HepG2 (cell line): ENCODE measurements around the gene ELP1. TPM values are rescaled to one million over a fixed set of nuclear protein-coding genes. Genes with fewer than 3 reads are reported as not detected.

Experiments used
- AGO2 ChIP-seq: fragments of 200-400 bp; formaldehyde crosslinking; optimal IDR thresholded peaks from 2 replicates; pipeline ENCODE3; 2017; ENCODE audit warnings: mild to moderate bottlenecking, low read depth, low read length, moderate library complexity
- ELF3 ChIP-seq: IDR thresholded peaks from 2 replicates; pipeline ENCODE4 v1.6.1; 2016; ENCODE audit warnings: missing genetic modification reagents, missing compliant biosample characterization
- EP300 ChIP-seq, 3 experiments: sonication (generic) in 1 of 3; formaldehyde crosslinking in 1 of 3; IDR thresholded peaks; 2 replicates each; pipeline versions ENCODE4 v1.5.1 to v1.6.1; 2011 to 2020; ENCODE audit warnings: low read depth in 2 of 3, low read length in 2 of 3, borderline replicate concordance in 1 of 3, improper control_type of control experiment in 1 of 3, mild to moderate bottlenecking in 1 of 3, missing genetic modification reagents in 1 of 3, moderate library complexity in 1 of 3
- FOSL1 ChIP-seq: sonication (generic); formaldehyde crosslinking; IDR thresholded peaks from 2 replicates; pipeline ENCODE4 v1.9.0; 2021; ENCODE audit warnings: missing genetic modification reagents, borderline replicate concordance
- GFI1 ChIP-seq: sonication (generic); formaldehyde crosslinking; IDR thresholded peaks from 2 replicates; pipeline ENCODE4 v1.5.0; 2020; ENCODE audit warnings: missing genetic modification reagents, mild to moderate bottlenecking, borderline replicate concordance
- GPN1 ChIP-seq: sonication (generic); formaldehyde crosslinking; IDR thresholded peaks from 2 replicates; pipeline ENCODE4 v1.5.1; 2020; ENCODE audit warnings: missing genetic modification reagents, borderline replicate concordance
- JARID2 ChIP-seq: sonication (generic); formaldehyde crosslinking; IDR thresholded peaks from 2 replicates; pipeline ENCODE4 v1.8.1; 2023; ENCODE audit warnings: missing genetic modification reagents, inconsistent platforms; ENCODE audit not compliant: insufficient replicate concordance
- NFE2 ChIP-seq: sonication (generic); formaldehyde crosslinking; IDR thresholded peaks from 2 replicates; pipeline ENCODE4 v1.4.0; 2020; ENCODE audit warnings: missing genetic modification reagents
- NFE2L1 ChIP-seq: sonication (generic); formaldehyde crosslinking; IDR thresholded peaks from 2 replicates; pipeline ENCODE4 v1.4.0; 2020; ENCODE audit warnings: missing genetic modification reagents, mild to moderate bottlenecking, borderline replicate concordance
- NR2F6 ChIP-seq, 2 experiments: IDR thresholded peaks; 2 replicates each; pipeline ENCODE4 v1.6.1; 2016; ENCODE audit warnings: antibody characterized with exemption in 1 of 2, mild to moderate bottlenecking in 1 of 2
- SAFB2 ChIP-seq: sonication (generic); formaldehyde crosslinking; IDR thresholded peaks from 2 replicates; pipeline ENCODE4 v1.5.1; 2020; ENCODE audit warnings: missing genetic modification reagents, low read depth, mild to moderate bottlenecking, borderline replicate concordance
- SALL2 ChIP-seq: sonication (generic); formaldehyde crosslinking; IDR thresholded peaks from 2 replicates; pipeline ENCODE4 v1.8.1; 2023; ENCODE audit warnings: mild to moderate bottlenecking, missing genetic modification reagents, inconsistent platforms
- SMAD9 ChIP-seq: sonication (generic); formaldehyde crosslinking; IDR thresholded peaks from 2 replicates; pipeline ENCODE4 v1.5.1; 2020; ENCODE audit warnings: mild to moderate bottlenecking, missing genetic modification reagents
- SMARCE1 ChIP-seq: fragments of 450-650 bp; IDR thresholded peaks from 2 replicates; pipeline ENCODE4 v1.6.1; 2017; ENCODE audit warnings: borderline replicate concordance
- ZFAT ChIP-seq: sonication (generic); formaldehyde crosslinking; conservative IDR thresholded peaks from 2 replicates; pipeline ENCODE4 v1.8.1; 2023; ENCODE audit warnings: missing genetic modification reagents, inconsistent platforms
- ZNF331 ChIP-seq: sonication (generic); formaldehyde crosslinking; IDR thresholded peaks from 2 replicates; pipeline ENCODE4 v1.4.0; 2020; ENCODE audit warnings: missing genetic modification reagents
- ZNF337 ChIP-seq: sonication (generic); formaldehyde crosslinking; IDR thresholded peaks from 2 replicates; pipeline ENCODE4 v1.5.1; 2020; ENCODE audit warnings: missing genetic modification reagents, low read depth, mild to moderate bottlenecking, borderline replicate concordance
- ZNF569 ChIP-seq: sonication (generic); formaldehyde crosslinking; IDR thresholded peaks from 2 replicates; pipeline ENCODE4 v1.5.0; 2020; ENCODE audit warnings: mild to moderate bottlenecking, missing genetic modification reagents, moderate library complexity, borderline replicate concordance
- ZNF598 ChIP-seq: sonication (generic); formaldehyde crosslinking; IDR thresholded peaks from 2 replicates; pipeline ENCODE4 v1.5.1; 2020; ENCODE audit warnings: mild to moderate bottlenecking, missing genetic modification reagents, borderline replicate concordance
- ZNF766 ChIP-seq: sonication (generic); formaldehyde crosslinking; IDR thresholded peaks from 2 replicates; pipeline ENCODE4 v1.5.0; 2020; ENCODE audit warnings: missing genetic modification reagents, borderline replicate concordance
- polyA plus RNA-seq, 8 experiments: library from polyadenylated mRNA; depleted of rRNA in 3 of 8; stranded (reverse) in 7 of 8; unstranded in 1 of 8; fragments of >200 nt; fragmentation: Illumina TruSeq in 4 of 8; extraction: Trizol in 4 of 8; gene quantifications; 2 replicates each; pipeline versions ENCODE4 v1.2.1 to v1.2.3, GENCODE V29; 2011 to 2016; ENCODE audit warnings: low read depth in 4 of 8, missing spikeins in 1 of 8, mixed read lengths in 1 of 8; ENCODE audit not compliant: insufficient read depth in 1 of 8
- total RNA-seq, 5 experiments: library from RNA; depleted of rRNA; stranded (reverse); fragments of >200 nt; fragmentation: Illumina TruSeq; extraction: Trizol; gene quantifications; 2 replicates each; pipeline ENCODE4 v1.2.3, GENCODE V29; 2016; ENCODE audit warnings: low read depth in 1 of 5
- TF ChIP-seq, protein P1 (sequence below): sonication (generic); formaldehyde crosslinking; IDR thresholded peaks from 2 replicates; pipeline ENCODE4 v1.4.0; 2020; ENCODE audit warnings: mild to moderate bottlenecking, missing genetic modification reagents
- TF ChIP-seq, protein P2 (sequence below): sonication (generic); formaldehyde crosslinking; conservative IDR thresholded peaks from 2 replicates; pipeline ENCODE4 v1.8.0; 2022; ENCODE audit warnings: mild to moderate bottlenecking, moderate library complexity, missing genetic modification reagents
- TF ChIP-seq, protein P3 (sequence below): sonication (generic); formaldehyde crosslinking; IDR thresholded peaks from 2 replicates; pipeline ENCODE4 v1.8.0; 2022; ENCODE audit warnings: mild to moderate bottlenecking, missing genetic modification reagents; ENCODE audit not compliant: insufficient replicate concordance
- TF ChIP-seq, protein P4 (sequence below): sonication (generic); formaldehyde crosslinking; IDR thresholded peaks from 2 replicates; pipeline ENCODE4 v1.5.1; 2020; ENCODE audit warnings: mild to moderate bottlenecking, missing genetic modification reagents, borderline replicate concordance

ELP1 gene
- total and polyA plus RNA-seq, 2 of the 13 experiments (the other 11 are each of a cell fraction or from before 2014, with no cell fraction given): 157 to 275 TPM

DNA sequence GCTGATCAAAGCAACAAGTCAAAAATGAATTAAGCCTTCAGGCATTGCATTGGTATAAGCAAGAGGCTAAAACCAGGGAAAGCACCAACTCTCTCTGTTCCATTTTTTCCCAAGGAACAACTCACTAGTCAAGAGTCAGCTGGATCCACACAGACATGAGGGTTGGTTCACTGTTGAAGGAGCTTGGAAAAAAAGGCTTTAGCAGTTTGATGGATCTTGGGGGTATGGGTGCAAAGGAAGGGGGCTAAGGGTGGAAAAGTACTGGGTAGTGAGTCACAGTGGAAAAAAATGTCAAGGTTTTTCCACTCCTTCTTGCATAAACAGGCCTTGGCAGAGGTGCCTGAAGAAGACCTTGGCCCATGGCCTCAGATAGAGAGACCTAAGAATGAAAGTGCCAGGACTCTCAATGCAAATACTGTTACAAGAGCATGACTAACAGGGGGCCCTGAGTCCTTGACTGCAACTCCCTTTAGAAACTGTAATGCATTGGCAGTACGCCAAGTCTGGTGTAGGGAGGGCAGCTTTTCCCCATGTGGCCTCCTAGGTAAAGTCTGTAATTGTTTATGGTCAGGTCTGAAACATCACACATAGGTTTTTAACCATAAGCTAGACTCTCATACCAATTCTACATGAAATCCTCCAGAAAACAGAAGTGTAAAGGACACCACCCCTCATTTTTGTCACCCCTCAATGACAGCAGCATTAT, 48.1 kb downstream of the ELP1 start (continued):
- TF ChIP-seq NR2F6 (IDR thresholded peaks at IDR 0.05): peak; percentile 99
- TF ChIP-seq NR2F6 (CRISPR knock-in tag; IDR thresholded peaks at IDR 0.05): peak; percentile 99
- TF ChIP-seq SAFB2 (CRISPR knock-in tag): peak; percentile 70; the same call in 1 of the 2 replicates
- TF ChIP-seq NFE2: no peak
- TF ChIP-seq SMARCE1: no peak
- TF ChIP-seq ZNF337: no peak
- TF ChIP-seq, protein P1, sequence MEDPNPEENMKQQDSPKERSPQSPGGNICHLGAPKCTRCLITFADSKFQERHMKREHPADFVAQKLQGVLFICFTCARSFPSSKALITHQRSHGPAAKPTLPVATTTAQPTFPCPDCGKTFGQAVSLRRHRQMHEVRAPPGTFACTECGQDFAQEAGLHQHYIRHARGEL (CRISPR knock-in tag): no peak
- TF ChIP-seq ZNF569 (CRISPR knock-in tag): no peak
- peak; percentile 99 to 100 for TF ChIP-seq EP300 (IDR thresholded peaks at IDR 0.05; ENCODE audit: low read depth in 2 of 2, low read length in 2 of 2)
- peak; percentile 99 for TF ChIP-seq EP300 (CRISPR knock-in tag; IDR thresholded peaks at IDR 0.05; ENCODE audit: borderline replicate concordance)
- TF ChIP-seq FOSL1 (CRISPR knock-in tag): peak; percentile 98
- TF ChIP-seq, protein P2, sequence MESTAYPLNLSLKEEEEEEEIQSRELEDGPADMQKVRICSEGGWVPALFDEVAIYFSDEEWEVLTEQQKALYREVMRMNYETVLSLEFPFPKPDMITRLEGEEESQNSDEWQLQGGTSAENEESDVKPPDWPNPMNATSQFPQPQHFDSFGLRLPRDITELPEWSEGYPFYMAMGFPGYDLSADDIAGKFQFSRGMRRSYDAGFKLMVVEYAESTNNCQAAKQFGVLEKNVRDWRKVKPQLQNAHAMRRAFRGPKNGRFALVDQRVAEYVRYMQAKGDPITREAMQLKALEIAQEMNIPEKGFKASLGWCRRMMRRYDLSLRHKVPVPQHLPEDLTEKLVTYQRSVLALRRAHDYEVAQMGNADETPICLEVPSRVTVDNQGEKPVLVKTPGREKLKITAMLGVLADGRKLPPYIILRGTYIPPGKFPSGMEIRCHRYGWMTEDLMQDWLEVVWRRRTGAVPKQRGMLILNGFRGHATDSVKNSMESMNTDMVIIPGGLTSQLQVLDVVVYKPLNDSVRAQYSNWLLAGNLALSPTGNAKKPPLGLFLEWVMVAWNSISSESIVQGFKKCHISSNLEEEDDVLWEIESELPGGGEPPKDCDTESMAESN (CRISPR knock-in tag): no peak; the same call in 1 of the 2 replicates
- TF ChIP-seq ZNF331 (CRISPR knock-in tag): peak; percentile 92
- TF ChIP-seq, protein P3, sequence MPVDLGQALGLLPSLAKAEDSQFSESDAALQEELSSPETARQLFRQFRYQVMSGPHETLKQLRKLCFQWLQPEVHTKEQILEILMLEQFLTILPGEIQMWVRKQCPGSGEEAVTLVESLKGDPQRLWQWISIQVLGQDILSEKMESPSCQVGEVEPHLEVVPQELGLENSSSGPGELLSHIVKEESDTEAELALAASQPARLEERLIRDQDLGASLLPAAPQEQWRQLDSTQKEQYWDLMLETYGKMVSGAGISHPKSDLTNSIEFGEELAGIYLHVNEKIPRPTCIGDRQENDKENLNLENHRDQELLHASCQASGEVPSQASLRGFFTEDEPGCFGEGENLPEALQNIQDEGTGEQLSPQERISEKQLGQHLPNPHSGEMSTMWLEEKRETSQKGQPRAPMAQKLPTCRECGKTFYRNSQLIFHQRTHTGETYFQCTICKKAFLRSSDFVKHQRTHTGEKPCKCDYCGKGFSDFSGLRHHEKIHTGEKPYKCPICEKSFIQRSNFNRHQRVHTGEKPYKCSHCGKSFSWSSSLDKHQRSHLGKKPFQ (CRISPR knock-in tag): no peak
- TF ChIP-seq, protein P4, sequence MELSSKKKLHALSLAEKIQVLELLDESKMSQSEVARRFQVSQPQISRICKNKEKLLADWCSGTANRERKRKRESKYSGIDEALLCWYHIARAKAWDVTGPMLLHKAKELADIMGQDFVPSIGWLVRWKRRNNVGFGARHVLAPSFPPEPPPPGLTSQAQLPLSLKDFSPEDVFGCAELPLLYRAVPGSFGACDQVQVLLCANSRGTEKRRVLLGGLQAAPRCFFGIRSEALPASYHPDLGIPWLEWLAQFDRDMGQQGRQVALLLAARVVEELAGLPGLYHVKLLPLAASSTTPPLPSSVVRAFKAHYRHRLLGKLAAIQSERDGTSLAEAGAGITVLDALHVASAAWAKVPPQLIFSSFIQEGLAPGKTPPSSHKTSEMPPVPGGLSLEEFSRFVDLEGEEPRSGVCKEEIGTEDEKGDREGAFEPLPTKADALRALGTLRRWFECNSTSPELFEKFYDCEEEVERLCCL (CRISPR knock-in tag): peak; percentile 49; the same call in 1 of the 2 replicates
- TF ChIP-seq ZNF766: 0 out of 2 replicates have a peak, but pooled peaks have one; percentile 41
- TF ChIP-seq SMAD9 (CRISPR knock-in tag): no peak
- TF ChIP-seq NFE2L1 (CRISPR knock-in tag): no peak
- TF ChIP-seq GFI1 (CRISPR knock-in tag): peak; percentile 83; the same call in 1 of the 2 replicates
- TF ChIP-seq JARID2 (CRISPR knock-in tag): no peak
- no peak for TF ChIP-seq AGO2
- TF ChIP-seq ZNF598 (CRISPR knock-in tag): peak; percentile 28; the same call in 1 of the 2 replicates
- TF ChIP-seq SALL2 (CRISPR knock-in tag): 0 out of 2 replicates have a peak, but pooled peaks have one; percentile 42
- TF ChIP-seq ZFAT (CRISPR knock-in tag): no peak
- no peak for TF ChIP-seq GPN1
- TF ChIP-seq ELF3 (CRISPR knock-in tag): peak; percentile 82; the same call in 1 of the 2 replicates
